ENCODE results near the gene DSG3.
"Not testable (repeated sequence)": the region's sequence is repeated elsewhere in the genome, so short reads cannot be mapped to it uniquely, and the experiment has no call there.

Gene DSG3

DNA sequence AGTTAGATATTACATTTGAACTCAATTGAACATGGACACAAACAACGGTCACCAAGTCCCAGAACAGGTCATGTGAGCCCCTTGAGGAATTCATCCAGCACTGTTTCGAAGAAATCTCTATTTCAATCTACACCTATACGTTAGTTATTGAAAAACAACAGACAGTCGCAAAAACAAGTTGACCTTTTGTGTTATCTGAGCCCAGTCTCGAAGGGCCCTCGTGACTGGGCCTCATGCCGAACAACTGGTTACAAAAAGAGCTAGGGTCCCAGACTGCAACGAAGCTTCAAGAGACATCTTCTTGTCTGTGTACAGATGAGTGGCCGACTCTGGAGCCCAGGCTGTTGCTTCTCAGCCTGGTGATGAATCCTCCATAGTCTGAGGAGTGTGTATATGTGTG lies 45.1 kb downstream of the DSG3 start:
- no peak for DNase-seq (ENCODE audit: low read depth in 2 of 2)

GRCh38 chr18:31493171-31493570 lies 45.6 kb downstream of the DSG3 start:
- no peak for DNase-seq (ENCODE audit: low read depth in 2 of 2)

GRCh38 chr18:31493941-31494340 lies 46.4 kb downstream of the DSG3 start:
- no peak for DNase-seq (ENCODE audit: low read depth in 2 of 2)

DNA sequence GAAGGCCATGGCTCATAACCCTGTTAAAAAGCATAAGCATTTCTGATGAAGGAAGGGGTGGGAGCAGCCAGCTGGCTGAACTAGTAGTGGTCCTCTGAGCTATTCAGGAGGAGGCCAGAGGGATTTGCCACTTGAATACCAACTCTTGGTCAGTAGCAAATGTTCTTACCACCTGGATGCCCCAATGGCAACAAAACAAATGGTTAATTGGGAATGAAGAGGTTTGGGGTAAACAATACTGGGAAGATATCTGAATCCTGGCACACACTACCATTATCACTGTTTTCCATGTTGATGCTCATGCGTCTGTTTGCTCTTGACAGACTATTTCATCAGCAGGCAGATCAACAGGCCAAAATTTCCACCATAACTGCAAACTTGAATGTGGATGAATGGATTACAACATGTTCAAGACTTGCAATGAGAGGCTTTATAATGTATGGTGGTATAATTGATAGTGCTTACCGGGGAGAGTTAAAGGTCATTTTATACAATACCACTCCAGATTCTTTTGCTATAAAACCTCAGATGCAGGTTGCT lies 47.2 kb downstream of the DSG3 start:
- DNase-seq (ENCODE audit: low read depth in 2 of 2): not testable (repeated sequence)

- no peak for DNase-seq (ENCODE audit: low read depth in 2 of 2)
Measured at GRCh38 chr18:31497404-31497835, 49.9 kb downstream of the DSG3 start.

DNA sequence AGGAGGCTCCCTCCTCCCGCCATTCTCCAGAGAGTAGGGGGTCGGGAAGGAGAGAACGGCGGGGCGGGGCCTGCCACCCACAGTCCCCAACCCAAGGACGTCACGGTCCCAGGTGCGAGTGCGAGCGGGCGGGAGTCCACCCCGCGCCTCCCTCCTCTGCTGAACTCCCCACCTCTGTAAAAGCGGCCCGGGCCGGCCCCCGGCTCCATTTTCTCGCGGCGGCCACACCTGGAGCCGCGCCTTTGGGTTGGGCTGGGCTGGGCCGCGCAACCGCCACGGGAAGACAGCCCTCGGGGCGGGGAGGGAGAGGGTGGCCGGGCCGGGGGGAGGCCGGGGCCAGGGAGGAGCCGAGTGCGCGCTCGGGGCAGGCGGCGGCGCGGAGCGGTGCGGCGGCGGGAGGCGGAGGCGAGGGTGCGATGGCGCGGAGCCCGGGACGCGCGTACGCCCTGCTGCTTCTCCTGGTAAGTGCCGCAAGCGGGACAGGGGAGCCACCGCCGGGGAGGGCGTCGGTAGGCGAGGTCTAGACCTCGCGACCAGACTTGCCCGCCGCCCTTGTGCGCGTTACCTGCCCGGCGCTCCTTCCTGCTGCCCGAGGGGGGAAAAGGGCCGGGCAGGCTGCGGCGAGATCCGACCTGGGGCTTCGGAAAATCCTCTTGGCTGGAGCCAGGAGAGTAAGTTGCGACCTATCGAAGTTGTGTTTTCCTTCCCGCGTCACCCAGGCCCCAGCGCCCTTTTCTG lies 50.5 kb downstream of the DSG3 start, which contains the start of gene DSG2:
Gene DSG2 (plus strand): TSS at position 342 of the 738 bp plus-strand sequence. CDS start 75 bp downstream, at position 417.
- peak in 1 of 2 donors; percentile 8 for DNase-seq (ENCODE audit: low read depth in 2 of 2)

GRCh38 chr18:31498574-31499524 lies 51.3 kb downstream of the DSG3 start:
- no peak for DNase-seq (ENCODE audit: low read depth in 2 of 2)

DNA sequence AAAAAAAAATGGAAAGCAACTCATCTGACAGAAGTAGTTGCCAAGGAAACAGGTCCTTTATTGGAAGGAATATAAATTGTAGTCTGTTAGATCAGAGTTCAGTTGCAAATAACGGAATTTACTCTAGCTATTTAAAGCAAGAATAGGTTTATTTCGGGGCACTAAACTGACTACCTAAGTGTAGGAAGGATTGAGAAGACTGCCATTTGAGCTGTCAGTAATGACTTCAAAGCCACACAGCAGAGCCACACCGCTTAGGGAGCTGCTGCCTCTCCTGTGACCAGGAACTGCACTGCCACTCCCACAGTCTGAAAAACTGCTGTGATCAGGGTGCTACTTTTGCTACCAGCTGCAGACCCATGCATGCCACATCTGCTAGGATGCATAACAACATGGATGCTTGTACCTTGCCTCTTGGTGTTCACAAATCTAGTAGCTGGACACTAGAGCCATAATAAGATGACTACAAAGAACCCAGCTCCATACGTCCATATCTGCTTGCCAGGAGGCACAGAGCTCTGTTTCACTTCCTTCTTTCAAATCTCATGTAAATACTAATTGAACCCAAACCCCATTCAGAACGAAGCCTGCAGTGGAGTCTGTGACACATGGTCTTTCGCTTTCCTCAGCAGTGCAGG lies 52.6 kb downstream of the DSG3 start:
- DNase-seq (ENCODE audit: low read depth in 2 of 2): no peak

- DNase-seq (ENCODE audit: low read depth in 2 of 2): no peak
Measured at GRCh38 chr18:31503011-31503410, 55.5 kb downstream of the DSG3 start.

DNA sequence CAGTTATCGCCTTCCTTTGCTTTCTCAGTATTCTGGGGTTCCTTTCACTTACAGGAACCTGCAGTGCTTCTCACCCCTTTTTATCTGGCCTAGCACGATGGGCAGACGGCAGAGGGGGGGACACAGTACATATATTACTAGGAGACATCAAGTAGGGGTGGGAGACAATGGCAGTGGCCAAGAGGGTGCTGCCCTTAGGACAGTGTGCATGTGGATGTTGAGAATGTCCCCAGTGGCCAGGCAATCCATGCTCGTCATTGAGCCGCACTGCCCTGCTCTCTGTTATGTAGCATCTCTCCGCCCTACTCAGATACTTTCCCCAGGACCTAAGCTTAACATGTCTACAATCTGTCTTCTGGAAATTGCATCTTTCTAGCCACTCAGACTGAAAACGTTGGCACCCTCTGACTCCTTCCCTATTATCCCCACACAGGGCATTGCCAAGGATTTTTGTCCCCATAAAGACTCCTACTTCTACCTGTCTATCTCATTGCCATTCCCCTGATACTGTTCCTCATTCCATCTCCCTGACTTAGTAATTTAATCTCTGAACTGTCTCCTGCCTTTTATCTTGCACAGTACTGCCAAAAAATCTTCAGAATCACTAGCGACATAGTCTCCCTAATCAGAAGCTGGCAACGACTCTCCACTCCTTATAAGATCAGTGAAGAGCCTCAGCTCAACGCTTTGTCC lies 57.1 kb downstream of the DSG3 start:
- no peak for DNase-seq (ENCODE audit: low read depth in 2 of 2)

DNA sequence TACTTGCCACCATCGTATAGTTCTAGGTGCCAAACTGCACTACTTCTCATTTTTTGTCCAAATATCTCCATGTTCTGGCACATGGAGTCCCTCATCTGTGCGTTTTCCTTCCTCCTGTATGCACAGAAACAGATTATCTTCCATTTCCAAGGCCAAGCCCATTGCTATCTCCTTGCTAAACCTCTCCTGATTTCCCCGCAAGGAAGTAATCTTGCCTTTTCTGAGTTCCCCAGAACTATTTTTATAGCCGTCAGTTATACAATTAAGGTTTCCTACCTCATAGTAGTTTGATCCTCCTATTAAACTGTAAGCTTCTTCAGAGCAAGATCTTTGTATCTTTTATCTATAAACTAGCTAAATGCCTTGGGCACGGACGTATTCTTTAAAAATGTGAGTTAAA lies 57.6 kb downstream of the DSG3 start:
- no peak for DNase-seq (ENCODE audit: low read depth in 2 of 2)

DNA sequence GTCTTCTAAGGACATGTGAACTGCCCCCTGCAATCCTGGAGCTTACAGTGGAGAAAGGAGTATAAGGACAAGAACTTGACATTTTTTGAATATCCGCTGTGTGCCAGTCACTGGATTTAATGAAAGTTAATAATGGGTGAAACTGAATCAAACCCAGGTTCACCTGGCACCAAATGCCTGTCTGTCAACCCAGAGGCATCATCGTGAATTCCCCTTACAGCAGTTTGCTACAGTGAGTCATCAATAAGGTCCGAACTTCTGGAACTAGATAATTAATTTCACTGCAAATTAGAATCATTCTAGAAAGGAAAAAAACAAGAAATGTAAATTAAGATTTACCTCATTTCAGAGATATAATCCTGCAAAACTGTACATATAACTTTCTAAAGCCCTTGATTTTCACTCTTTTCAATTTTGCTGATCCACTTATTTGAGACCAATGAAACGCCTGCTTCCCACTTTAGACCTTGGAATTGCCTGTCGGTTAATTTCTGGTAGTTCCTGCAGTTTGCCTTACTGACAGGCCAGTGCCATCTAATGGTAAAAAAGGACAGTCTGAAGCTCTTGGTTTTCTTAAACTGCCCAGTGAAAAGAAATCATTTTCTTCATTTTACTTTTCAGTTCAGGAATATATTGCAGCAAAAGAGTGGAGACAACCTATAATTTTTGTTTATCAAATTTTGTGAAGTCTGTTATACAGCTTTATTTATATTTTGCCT lies 58.6 kb downstream of the DSG3 start:
- no peak for DNase-seq (ENCODE audit: low read depth in 2 of 2)

- DNase-seq (ENCODE audit: low read depth in 2 of 2): not testable (repeated sequence)
Measured at GRCh38 chr18:31507124-31507523, 59.6 kb downstream of the DSG3 start.

DNA sequence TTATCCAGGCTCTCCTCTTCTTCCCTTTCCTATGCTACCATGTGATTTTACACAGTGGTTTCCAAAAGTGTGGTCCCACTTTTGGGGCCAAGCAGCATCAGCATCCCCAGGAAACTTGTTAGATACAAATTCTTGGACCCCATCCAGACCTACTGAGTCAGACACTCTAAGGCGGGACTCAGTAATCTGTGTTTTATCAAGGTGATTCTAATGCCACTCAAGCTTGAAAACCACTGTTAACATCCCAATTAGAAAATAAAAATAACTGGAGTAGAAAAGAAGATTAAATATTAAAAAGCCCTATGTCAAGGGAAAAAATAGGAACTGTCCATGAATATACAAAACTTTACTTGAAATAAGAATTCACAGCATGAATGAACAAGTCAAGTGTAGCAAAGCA lies 61.2 kb downstream of the DSG3 start:
- DNase-seq (ENCODE audit: low read depth in 2 of 2): no peak

- no peak for DNase-seq (ENCODE audit: low read depth in 2 of 2)
Measured at GRCh38 chr18:31509571-31509970, 62.0 kb downstream of the DSG3 start.

GRCh38 chr18:31510319-31510718 lies 62.8 kb downstream of the DSG3 start:
- DNase-seq (ENCODE audit: low read depth in 2 of 2): no peak

DNA sequence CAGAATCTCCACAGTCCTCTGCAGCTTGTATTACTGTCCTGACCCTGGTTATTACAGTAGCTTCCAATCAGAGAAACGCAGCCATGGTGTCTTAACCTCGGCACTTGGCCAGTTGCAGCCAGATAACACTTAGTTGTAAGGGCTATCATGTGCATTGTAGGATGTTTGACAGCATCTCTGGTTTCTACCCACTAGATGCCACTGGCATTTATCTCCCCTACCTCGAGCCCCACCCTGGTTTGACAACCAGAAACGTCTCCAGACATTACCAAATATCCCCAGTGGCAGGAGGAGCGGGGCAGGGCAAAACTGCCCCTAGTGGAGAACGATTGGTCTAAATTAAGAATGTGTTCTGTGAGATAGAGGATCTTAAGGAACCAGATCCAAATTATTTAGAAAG lies 63.6 kb downstream of the DSG3 start:
- DNase-seq (ENCODE audit: low read depth in 2 of 2): no peak

- no peak for DNase-seq (ENCODE audit: low read depth in 2 of 2)
Measured at GRCh38 chr18:31512203-31512764, 64.7 kb downstream of the DSG3 start.

DNA sequence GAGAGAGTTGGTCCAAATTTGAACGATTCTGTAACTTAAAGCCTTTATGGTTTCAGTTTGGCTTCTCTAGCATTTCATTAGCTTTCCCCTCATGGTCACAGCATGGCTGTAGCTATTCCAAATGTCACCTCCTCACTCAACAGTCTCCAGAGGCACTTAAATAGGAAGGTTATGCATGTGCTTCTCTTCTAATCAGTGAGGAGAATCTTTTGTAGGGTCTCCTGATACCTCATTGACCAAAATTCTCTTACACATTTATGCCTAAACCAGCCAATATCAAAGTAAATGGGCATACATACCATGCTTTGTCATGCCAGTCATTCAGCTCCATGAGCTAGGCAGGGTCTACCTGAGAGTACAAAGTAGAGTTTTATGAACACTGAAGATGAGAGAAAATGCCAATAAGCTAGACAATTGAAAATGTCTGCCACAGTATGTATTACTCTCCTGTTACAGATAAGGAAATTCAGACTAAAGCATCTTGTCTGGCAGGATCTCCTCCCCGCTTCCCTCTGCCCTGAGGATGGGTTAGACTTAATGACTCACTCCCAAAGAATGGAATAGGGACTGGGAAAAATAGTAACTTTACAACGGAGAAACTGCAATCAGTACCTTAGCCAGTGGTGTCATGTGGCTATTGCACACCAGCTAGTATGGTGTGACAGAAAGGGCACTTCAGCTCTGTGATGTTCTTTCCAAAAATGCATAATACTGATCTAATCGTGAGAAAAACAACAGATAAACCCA lies 65.8 kb downstream of the DSG3 start:
- DNase-seq (ENCODE audit: low read depth in 2 of 2): no peak

- no peak for DNase-seq (ENCODE audit: low read depth in 2 of 2)
Measured at GRCh38 chr18:31516437-31516836, 68.9 kb downstream of the DSG3 start.
